ENCODE measurements around the gene OTC. TPM values are rescaled to one million over a fixed set of nuclear protein-coding genes. Genes with fewer than 3 reads are reported as not detected.

Gene OTC
- total RNA-seq (2022; extraction: Qiagen RNA extraction), result not detected in 5 replicates

DNA sequence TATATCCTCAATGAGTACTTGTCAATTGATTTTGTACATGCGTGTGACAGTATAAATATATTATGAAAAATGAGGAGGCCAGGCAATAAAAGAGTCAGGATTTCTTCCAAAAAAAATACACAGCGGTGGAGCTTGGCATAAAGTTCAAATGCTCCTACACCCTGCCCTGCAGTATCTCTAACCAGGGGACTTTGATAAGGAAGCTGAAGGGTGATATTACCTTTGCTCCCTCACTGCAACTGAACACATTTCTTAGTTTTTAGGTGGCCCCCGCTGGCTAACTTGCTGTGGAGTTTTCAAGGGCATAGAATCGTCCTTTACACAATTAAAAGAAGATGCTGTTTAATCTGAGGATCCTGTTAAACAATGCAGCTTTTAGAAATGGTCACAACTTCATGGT lies at the start of gene OTC:
Gene OTC (plus strand): TSS at position 243 of the 400 bp plus-strand sequence. CDS start 93 bp downstream, at position 336.

DNA sequence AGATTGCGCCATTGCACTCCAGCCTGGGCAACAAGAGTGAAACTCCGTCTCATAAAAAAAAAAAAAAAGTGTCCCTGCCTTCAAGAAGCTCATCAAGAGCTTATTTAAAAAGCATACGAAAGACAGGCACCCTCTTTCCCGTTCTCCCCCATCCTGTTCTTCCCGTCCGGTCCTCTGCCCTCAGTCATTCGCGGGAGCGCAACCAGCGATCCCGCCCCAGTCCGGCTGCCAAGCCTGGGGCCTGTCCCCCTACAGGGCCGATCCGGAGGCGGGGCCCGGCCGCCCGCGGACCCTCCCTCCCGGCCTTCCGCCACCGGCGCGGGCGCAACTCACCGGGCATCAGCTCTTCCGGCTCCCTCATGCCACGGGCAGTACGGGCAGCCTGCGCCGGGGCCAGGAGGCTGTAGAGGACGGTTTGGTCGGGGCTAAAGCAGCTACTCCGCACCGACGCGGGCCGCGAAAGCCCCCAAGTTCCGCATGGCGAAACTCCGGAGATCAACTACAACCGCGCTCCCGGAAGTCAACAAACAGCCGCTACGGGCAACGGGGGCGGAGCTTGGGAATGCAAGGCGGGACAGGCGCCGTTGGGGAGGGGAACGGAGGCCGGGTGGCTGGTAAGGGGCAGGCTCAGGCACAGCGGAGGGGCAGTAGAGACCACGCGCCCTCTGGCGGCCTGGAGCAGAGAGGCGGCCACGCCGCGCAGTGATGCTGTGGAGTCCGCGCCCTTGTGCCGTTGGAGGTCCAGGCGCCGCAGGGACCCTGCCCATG lies 25.2 kb upstream of the OTC start, which contains the start of gene RPGR:
Gene RPGR (minus strand): TSS at position 503 of the 768 bp plus-strand sequence. CDS start 142 bp downstream, at position 361.

Other genes starting within 250 kb of the OTC start
- 7.3 to 10.5 TPM (median 8.7 TPM) in 5 replicates for gene SRPX, start 131.7 kb upstream of the OTC start, total RNA-seq (2022; extraction: Qiagen RNA extraction)
- 10.9 to 15.0 TPM (median 14.4 TPM) in 5 replicates for gene RPGR, start 25.1 kb upstream of the OTC start, total RNA-seq (2022; extraction: Qiagen RNA extraction)
- 1.8 to 2.9 TPM (median 2.5 TPM) in 5 replicates for gene TSPAN7, start 208.9 kb downstream of the OTC start, total RNA-seq (2022; extraction: Qiagen RNA extraction)